ENCODE data around the gene GLDN.

GRCh38 chr15:51438526-51438925, 97.1 kb downstream of the GLDN start:
- TF ChIP-seq CTCF (IDR thresholded peaks at IDR 0.05) (no peak), POLR2A (IDR thresholded peaks at IDR 0.05) (no peak)

All from vagina (tissue), 2 donors.